Stimulated activated CD8-positive, alpha-beta memory T cell treated with anti-CD3 and anti-CD28 coated beads, Interleukin-15, amount 100 ng/mL, for 48 hours (primary cell): ENCODE results near the gene TMEM132D.

Source experiments
- DNase-seq, 2 donors: peaks; one replicate each; pipeline ENCODE4 v3.0.0-alpha.2; 2020; ENCODE audit warnings: low read depth in 2 of 2

TMEM132D gene

DNA sequence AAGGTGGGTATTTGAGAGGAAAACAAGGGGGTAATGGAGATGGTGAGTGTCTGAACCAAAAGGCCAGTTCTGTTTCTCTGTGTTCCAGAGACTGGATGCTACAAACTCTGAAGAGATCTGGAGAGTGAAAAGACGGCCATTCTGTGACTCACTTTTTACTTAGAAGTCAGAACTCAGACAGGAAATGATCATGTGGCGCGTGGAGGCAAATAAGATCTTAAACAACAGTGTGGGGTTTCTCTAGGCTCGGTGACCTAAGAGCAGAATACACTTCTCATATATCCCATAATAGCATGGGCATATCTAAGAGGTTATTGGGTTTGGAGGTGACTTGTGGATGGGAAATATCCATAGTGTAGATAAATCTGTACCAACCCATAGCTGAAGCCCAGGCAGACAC is 463.5 kb downstream of the TMEM132D start:
- no peak for DNase-seq

GRCh38 chr12:129434790-129435189 is 469.0 kb downstream of the TMEM132D start:
- DNase-seq, result no peak

DNA sequence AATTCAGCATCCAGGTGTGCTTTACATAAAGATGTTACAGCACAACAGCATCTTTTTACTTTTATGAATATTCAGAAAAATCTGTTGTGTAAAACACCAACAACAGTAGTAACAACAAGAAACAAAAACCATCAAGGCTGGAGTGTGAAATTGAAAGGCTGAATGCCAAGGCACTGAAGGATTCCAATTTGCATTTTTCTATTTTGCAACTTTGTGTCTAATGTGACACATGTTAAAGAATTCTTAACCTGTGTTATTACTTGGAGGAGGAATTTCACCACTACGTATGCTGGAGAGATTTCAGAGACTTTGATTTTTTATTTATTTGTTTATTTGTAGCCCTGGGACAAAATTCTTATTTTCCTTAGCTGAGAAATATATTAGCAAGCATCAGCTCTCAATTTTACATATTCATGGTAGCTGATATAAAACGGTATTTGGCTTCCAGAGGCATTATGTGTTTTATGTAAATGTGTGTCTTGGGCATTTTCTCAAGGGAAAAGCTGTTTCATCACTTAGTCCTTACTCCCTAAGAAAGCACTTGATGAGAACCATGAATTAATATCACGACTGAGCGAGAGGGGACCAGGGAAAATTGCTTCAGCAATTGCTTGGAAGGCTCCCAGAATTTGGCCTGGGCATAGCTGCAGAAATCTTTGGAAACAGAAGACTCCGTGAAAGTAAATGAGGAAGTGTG is 475.4 kb downstream of the TMEM132D start:
- no peak for DNase-seq

- DNase-seq, result no peak
Observed at GRCh38 chr12:129423041-129423580, 480.7 kb downstream of the TMEM132D start.

DNA sequence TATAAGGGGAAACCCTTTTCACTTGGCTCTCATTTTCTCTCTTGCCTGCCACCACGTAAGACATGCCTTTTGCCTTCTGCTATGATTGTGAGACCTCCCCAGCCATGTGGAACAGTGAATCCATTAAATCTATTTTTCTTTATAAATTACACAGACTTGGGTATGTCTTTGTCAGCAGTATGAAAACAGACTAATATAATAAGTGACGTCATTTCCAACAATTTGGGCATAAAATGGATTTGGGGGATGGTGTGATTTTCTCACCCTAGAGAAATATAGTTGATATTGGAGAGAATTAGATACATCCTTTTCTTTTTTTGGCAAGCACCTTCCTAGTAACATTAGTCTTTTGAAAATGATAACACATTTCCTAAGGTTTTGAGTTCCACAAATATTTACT is 490.5 kb downstream of the TMEM132D start:
- DNase-seq, result no peak

DNA sequence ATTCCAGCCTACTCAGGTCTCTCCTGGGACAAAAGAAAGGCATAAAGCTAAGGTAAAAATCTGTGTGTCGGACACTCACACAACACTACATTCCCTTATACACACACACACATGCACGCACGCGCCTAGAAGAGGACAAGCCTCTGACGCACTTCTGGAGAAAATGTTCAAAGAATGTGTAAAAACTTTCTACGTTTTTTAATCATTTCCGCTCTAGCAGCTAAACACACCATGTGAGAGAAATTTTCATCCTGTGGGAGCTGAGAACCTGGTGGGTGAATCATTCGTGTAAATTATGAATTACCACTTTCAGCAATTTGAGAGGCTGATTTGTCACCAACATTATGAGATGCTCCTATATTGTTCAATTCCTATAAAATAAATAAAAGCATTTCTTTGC is 494.5 kb downstream of the TMEM132D start:
- DNase-seq, result no peak

DNA sequence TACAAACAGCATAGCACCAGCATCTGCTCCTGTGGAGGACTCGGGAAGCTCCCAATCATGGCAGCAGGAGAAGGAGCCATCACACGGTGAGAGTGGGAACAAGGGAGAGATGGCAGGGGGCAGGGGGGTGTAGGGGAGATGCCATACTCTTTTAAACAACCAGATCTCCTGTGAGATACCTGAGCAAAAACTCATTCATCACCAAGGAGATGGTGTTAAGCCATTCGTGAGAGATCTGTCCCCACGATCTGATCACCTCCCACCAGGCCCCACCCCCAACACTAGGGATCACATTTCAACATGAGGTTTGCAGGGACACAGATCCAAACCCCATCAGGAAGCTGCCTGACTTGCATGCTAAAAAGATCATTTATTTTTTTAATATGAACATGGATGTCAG is 499.3 kb downstream of the TMEM132D start:
- DNase-seq, result no peak

DNA sequence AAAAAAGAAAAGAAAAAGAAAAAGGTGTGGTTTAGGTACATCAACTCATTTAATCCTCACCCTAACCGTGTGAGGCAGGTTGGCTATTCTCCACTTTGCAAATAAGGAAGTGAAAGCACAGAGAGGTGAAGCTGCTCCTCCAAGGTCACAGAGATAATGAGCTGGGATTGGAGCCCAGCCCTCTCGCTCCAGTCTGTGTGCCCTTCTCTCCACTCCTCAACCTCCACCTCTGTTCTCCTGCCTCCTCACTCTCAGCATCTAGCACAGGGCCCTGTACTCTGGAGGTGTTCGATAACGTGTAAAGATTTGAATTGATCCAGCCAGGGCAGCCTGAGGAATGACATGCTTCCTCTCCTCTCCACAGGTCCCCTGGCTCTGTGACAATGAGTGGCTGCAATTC is 502.3 kb downstream of the TMEM132D start:
- DNase-seq, result no peak

DNA sequence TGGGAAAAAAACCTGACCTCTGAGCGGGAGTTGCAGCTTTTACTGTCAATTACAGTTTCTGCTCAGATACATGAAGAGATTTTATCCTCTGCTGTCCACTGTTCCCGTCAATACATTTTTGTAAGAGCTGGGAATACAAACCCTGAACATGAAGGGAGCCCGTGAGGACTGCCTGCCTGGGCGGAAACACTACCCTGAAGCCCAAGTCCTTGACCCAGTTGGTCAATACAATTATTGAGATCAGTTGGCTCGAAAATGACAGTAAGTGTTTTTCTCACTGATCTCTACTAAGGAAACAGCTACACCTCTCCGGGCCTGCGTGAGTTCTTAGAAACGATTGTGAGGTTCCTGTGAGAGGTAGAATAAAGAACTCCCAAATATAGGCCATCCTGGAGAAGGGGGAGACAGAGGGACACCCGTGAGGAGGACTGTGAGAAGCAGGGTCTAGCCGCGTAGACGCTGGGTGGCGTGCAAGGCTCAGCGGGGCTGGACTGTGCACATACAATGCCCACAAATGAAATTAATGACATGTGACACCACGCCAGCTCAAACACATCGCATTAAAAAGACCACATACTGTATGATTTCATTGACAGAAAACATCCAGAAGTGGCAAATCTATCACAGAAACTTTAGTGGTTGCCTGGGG is 509.5 kb downstream of the TMEM132D start:
- DNase-seq, result no peak

DNA sequence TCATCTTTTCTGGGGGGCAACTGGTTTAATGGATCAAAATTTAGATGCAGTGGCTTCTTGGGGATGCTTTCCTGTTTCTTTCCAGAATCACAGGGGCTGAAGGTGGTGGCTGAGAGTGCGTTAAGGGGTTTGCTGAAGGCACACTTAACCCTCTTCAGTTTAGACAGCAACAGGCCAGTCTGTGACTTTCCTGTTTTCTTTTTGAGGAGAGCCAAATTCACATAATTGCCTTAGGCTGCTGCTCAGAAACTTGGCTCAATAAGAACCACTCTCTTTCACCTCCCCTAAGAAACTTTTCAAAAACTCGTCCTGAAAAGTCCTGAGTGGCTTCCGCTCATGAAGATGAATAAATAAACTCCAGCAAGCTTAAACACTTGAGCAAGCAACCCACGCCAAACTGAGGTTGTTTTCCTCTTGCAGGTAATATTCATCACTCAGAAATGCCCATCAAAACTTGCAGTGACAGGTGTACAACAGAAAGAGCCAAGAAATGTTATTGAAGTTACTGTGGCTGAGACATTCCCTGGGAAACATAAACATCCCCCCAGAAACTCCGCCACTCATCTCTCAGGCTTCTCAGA is 510.4 kb downstream of the TMEM132D start:
- no peak for DNase-seq

- no peak for DNase-seq
Observed at GRCh38 chr12:129385637-129385990, 518.2 kb downstream of the TMEM132D start.

DNA sequence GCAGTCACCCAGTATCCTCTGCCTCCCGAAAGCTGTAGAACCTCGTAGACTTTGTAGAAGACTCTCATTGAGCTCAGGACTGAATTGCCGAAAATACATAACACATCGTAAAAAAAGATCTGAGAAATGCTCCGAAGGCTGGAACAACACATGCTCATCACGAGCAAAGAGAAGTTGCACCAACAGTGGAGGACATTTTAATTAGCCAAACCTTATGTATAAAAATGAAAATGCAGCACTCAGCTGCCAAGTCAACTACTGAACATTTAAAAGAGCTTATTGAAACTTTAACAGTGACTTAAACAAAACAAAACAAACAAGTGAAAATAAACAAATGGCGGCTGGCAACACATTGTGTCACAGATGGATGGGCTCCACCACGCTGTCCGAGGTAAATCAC is 519.9 kb downstream of the TMEM132D start:
- no peak for DNase-seq

DNA sequence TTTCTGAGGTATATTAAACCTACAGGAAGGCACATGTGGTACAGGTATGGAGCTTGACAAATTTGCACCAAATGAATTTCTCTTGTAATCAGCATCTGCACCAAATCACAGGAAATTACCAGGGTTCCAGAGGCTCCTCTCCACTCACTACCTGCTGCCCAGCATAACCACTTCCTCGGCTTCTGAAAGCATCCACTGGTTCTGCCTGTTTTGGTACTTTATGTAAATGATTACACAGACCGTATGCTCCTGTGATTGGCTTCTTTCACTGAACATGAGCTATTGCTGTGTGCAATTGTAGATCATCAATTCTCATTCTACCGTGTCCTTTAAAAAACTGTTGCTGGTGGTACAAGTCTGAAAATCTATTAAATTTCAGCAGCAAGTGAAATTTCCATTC is 522.1 kb downstream of the TMEM132D start:
- DNase-seq, result no peak

GRCh38 chr12:129379076-129379804 is 524.6 kb downstream of the TMEM132D start:
- no peak for DNase-seq

DNA sequence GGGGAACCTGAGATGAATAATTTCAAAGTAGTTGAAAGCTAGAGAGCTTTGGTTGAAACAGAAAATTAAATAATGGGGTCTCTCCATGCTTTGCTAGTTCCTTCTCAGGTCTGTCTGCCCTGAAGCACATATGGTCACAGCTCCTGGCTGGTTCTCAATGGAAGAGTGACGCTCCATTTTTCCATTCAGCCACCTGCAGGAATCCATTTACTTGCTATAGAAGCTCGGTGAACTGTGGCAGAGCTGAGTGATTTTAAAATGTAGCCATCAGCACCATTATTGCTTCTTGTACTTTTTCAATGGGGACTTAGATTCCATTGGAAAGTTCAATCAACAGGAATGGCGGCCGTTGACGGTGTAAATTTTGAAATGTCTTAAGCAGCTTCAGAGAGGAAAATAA is 525.3 kb downstream of the TMEM132D start:
- DNase-seq, result no peak

DNA sequence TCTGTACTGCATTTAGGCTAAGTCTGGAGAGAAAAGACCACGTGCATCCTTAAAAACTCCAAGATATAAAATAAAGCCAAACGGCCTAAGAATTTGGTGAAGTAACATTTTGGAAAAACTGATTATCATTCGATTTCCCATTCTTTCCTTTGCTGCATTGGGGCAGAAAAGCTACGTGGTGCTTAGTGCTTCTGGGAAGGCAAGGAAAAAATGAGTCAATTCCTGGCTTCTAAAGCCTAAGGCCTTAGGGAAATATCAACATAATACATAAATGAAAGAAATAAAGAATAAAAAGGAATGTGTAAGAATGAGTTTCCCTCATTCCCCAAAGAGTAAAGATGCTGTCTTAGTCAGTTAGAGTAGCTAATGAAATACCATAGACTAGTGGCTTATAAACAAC is 530.1 kb downstream of the TMEM132D start:
- DNase-seq, result no peak

- DNase-seq, result no peak
Observed at GRCh38 chr12:129372876-129373275, 530.9 kb downstream of the TMEM132D start.

DNA sequence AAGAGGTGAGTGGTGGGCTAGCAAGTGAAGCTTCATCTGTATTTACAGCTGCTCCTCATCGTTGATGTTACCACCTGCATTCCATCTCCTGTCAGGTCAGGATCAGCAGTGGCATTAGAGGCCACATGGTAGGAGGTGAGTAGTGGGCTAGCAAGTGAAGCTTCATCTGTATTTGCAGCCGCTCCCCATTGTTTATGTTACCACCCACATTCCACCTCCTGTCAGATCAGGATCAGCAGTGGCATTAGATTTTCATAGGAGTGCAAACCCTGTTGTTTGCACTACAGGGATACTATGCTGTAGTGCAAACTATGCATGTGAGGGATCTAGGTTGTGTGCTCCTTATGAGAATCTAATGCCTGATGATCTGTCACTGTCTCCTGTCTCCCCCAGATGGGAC is 531.5 kb downstream of the TMEM132D start:
- no peak for DNase-seq

DNA sequence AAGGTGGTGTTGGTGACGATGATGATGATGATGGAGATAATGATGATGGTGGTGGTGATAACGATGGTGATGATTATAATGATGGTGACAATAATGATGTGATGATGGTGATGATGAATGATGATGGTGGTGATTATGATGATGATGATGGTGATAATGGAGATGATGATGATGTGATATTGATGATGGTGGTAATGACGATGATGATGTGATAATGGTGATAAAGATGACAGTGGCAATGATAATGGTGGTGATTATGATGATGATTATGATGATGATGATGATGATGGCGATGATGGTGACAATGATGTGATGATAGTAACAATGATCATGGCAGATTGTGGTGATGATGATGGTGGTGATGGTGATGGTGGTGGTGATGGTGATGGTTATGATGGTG is 532.6 kb downstream of the TMEM132D start:
- DNase-seq, result no peak

DNA sequence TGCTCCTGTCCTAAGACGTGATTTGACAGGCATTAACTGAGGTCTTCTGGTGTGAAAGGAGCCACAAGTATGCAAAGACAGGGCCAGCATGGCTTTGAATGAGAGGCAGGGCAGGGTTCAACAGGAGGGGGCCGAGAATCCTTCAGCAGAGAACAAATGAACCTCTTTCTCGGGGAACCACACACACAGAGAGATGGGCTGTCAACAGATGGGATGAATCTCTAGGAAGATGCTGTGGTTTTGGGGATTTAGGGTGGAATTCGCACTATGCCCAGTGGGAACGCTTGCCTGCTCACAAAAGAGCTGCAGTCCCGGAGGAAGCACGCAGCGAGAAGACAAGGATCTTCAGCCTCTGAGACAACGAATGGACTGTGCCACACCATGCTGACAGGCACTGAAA is 537.2 kb downstream of the TMEM132D start:
- DNase-seq, result no peak

DNA sequence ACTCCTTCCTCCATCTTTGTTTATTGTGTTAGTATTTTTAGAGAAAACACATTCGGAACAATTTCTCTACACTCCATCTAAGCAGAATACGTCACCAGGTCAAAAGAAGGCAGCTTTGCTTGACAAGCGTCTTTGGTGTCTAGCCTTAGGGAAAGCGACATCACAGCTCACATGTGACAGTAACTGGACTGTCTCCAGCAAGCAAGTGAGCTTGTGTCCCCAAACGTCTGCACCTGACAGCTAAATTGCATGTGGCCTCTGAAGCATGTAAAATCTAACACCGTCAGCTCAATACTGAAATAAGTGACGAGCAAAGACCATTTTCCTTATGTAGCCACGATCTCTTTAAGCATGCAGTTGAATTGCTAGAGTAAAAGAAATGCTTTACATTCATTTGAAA is 540.8 kb downstream of the TMEM132D start:
- DNase-seq, result no peak

- no peak for DNase-seq
Observed at GRCh38 chr12:129357233-129357632, 546.6 kb downstream of the TMEM132D start.

- DNase-seq, result no peak
Observed at GRCh38 chr12:129351481-129351880, 552.3 kb downstream of the TMEM132D start.
